B cell (primary cell): ENCODE data around the gene IL1RAPL1. TPM values are rescaled to one million over a fixed set of nuclear protein-coding genes. Genes with fewer than 3 reads are reported as not detected.

ENCODE experiments used
- ATAC-seq: fragments of 200-7000 bp; cut with Tn5 transposase; one replicate; pipeline ENCODE4 v1.10.0; 2021; ENCODE audit warnings: low read depth, mild to moderate bottlenecking, moderate number of reproducible peaks, moderate library complexity
- CTCF ChIA-PET: fragments of 350-600 bp; sonication (Branson Sonifier 250); formaldehyde crosslinking; loops from one replicate; lab custom pipeline; 2021; ENCODE audit warnings: antibody characterized with exemption, inconsistent platforms; lab: Charles Lee
- POLR2A ChIA-PET: fragments of 350-600 bp; sonication (Branson Sonifier 250); formaldehyde crosslinking; loops from one replicate; lab custom pipeline; 2021; ENCODE audit warnings: antibody characterized with exemption; lab: Charles Lee
- DNase-seq: peaks from one replicate; pipeline ENCODE4 v3.0.0; 2013
- H2AFZ ChIP-seq: 2 replicates; pipeline ENCODE4 v1.6.1; 2012; ENCODE audit warnings: mild to moderate bottlenecking, low read depth, low read length; ENCODE audit not compliant: insufficient read depth, poor library complexity, severe bottlenecking
- H3K27ac ChIP-seq, 2 donors: 1 replicate in 1 of 2; 2 replicates in 1 of 2; pipeline ENCODE4 v1.5.1; 2012 to 2013; ENCODE audit warnings: low read length in 2 of 2, mild to moderate bottlenecking in 2 of 2, moderate library complexity in 1 of 2
- H3K27me3 ChIP-seq, 4 experiments: fragments of 200-600 bp in 1 of 4; sonication (generic) in 1 of 4; replicated peaks in 1 of 4; 1 replicate in 2 of 4; 2 replicates in 2 of 4; pipeline versions ENCODE4 v1.6.1 to v1.7.0; 2013 to 2016; ENCODE audit warnings: low read length in 3 of 4, mild to moderate bottlenecking in 2 of 4, mixed read lengths in 1 of 4, moderate library complexity in 1 of 4; ENCODE audit not compliant: insufficient read depth in 4 of 4, control insufficient read depth in 3 of 4; ENCODE audit errors: control extremely low read depth in 1 of 4
- H3K36me3 ChIP-seq, 2 experiments: replicated peaks in 1 of 2; 1 replicate in 1 of 2; 2 replicates in 1 of 2; pipeline versions ENCODE4 v1.6.1 to v1.7.1; 2013; ENCODE audit warnings: low read length in 1 of 2; ENCODE audit not compliant: insufficient read depth in 2 of 2, control insufficient read depth in 1 of 2; ENCODE audit errors: control extremely low read depth in 1 of 2, extremely low read depth in 1 of 2
- H3K4me1 ChIP-seq, 2 donors: fragments of 200-600 bp in 1 of 2; sonication (generic) in 1 of 2; 1 replicate in 1 of 2; 2 replicates in 1 of 2; pipeline versions ENCODE4 v1.5.1 to v1.6.1; 2013 to 2017; ENCODE audit warnings: low read length in 2 of 2; ENCODE audit not compliant: control insufficient read depth in 2 of 2, insufficient read depth in 2 of 2
- H3K4me2 ChIP-seq: replicated peaks from 2 replicates; pipeline ENCODE3; 2012; ENCODE audit warnings: mild to moderate bottlenecking, low read depth, low read length; ENCODE audit not compliant: poor library complexity, severe bottlenecking
- H3K4me3 ChIP-seq, 5 experiments: fragments of 200-600 bp in 1 of 5; sonication (generic) in 1 of 5; 1 replicate in 3 of 5; 2 replicates in 2 of 5; pipeline versions ENCODE4 v1.5.1 to v1.7.0; 2011 to 2016; ENCODE audit warnings: low read length in 4 of 5, mild to moderate bottlenecking in 4 of 5, low read depth in 2 of 5, control low read depth in 1 of 5, moderate library complexity in 1 of 5; ENCODE audit not compliant: insufficient read depth in 1 of 5; ENCODE audit errors: control extremely low read depth in 1 of 5, extremely low read depth in 1 of 5
- H3K79me2 ChIP-seq: fragments of 200-600 bp; sonication (generic); one replicate; pipeline ENCODE4 v1.6.0; 2016; ENCODE audit warnings: low read length; ENCODE audit not compliant: control insufficient read depth, insufficient read depth
- H3K9ac ChIP-seq: fragments of 200-600 bp; sonication (generic); 2 replicates; pipeline ENCODE4 v1.6.1; 2017; ENCODE audit warnings: mild to moderate bottlenecking, low read length, moderate library complexity
- H3K9me3 ChIP-seq, 3 donors: one replicate each; pipeline versions ENCODE4 v1.6.1 to v1.7.1; 2013; ENCODE audit warnings: low read length in 2 of 3; ENCODE audit not compliant: control insufficient read depth in 2 of 3, insufficient read depth in 1 of 3; ENCODE audit errors: control extremely low read depth in 1 of 3
- H4K20me1 ChIP-seq: 2 replicates; pipeline ENCODE4 v1.6.0; 2012; ENCODE audit warnings: mild to moderate bottlenecking, low read length; ENCODE audit not compliant: insufficient read depth, control insufficient read depth, poor library complexity, severe bottlenecking
- H3K27ac Mint-ChIP-seq: one replicate; pipeline ENCODE4 v1.8.0; 2021; ENCODE audit warnings: mixed read lengths
- H3K27me3 Mint-ChIP-seq: one replicate; pipeline ENCODE4 v1.8.0; 2021; ENCODE audit warnings: mixed read lengths
- H3K4me1 Mint-ChIP-seq: one replicate; pipeline ENCODE4 v1.8.0; 2021; ENCODE audit warnings: mixed read lengths
- H3K4me3 Mint-ChIP-seq: one replicate; pipeline ENCODE4 v1.8.0; 2021; ENCODE audit warnings: mixed read lengths
- H3K9me3 Mint-ChIP-seq: one replicate; pipeline ENCODE4 v1.8.0; 2022; ENCODE audit warnings: mixed read lengths; ENCODE audit not compliant: insufficient read depth
- CTCF ChIP-seq: fragments of 200-600 bp; IDR thresholded peaks from one replicate; pipeline ENCODE4 v1.8.0; 2022; ENCODE audit warnings: antibody characterized with exemption, mild to moderate bottlenecking
- EZH2 ChIP-seq: IDR thresholded peaks from 2 replicates; pipeline ENCODE4 v1.6.1; 2012; ENCODE audit warnings: borderline replicate concordance, low read depth, mild to moderate bottlenecking, moderate library complexity, low read length; ENCODE audit not compliant: insufficient read depth, poor library complexity, severe bottlenecking
- WGBS: methylation state at CpG from one replicate; pipeline ENCODE4 v1.1.5; 2013; ENCODE audit warnings: missing lambda C conversion rate; ENCODE audit not compliant: insufficient coverage; 5-methylcytosine and 5-hydroxymethylcytosine counted together
- intact Hi-C: fragments of 100-400 bp; cut with micrococcal nuclease; formaldehyde crosslinking; loops from one replicate; pipeline ENCODE4 v1.10.0; 2022
- polyA plus RNA-seq: library from polyadenylated mRNA; depleted of rRNA; stranded (reverse); fragments of >200 nt; gene quantifications from 2 replicates; pipeline ENCODE4 v1.2.3, GENCODE V29; 2012
- total RNA-seq, 2 donors: library from RNA; stranded (reverse); fragments of 120-200 nt in 1 of 2; gene quantifications; 1 replicate in 1 of 2; 2 replicates in 1 of 2; pipeline versions ENCODE4 v1.2.3 to v1.2.4, GENCODE V29; 2013 to 2022

Gene IL1RAPL1
- total and polyA plus RNA-seq, 2 donors (not counting 1 experiment from before 2014, with no cell fraction given) = not detected

DNA sequence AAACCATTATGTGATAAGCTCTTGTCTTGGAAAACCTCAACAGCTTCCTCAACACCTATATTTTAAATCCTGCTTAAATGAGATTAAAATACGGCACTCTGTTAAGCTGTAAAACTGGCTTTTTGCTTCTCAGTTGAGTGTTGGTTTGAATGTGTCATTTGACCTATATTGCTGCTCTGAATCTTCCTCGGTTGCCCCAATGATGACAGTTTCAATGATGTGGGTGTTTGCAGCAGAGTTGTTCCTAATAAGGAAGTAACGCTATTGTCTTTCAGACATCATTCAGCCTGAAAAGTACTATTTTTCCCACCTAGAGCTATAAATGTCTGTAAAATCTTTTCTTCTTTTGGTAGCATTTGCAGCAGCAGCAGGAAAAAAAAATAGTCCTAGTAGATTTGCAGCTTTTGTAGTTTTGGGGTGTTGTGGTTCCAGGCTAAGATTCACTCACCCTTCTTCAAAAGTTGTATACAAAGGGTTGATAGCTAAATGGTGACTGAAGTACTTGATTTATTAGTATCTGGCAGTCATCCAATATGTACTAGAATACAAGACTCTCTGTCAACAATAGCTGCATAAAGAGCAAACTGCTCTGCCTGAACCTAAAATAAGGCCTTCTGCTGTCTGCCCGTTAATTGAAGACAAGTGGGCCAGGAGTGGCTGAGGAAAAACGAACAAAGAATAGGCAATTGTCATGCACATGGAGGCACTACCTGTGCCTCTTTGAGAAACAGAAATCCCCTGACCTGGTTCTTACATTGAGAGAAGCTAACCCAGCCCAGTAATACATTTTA lies 333.1 kb downstream of the IL1RAPL1 start:
- 100% methylated on average over 1 of the region's 5 CpGs for WGBS
- POLR2A ChIA-PET = no interaction called here
- H3K27ac Mint-ChIP-seq = no peak overlapping the region
- no peaks in the 10 kb centered on the region for H3K4me1 ChIP-seq
- H3K9me3 ChIP-seq = no peaks in the 10 kb centered on the region
- no peak for DNase-seq
- no peaks in the 10 kb centered on the region for H3K9me3 Mint-ChIP-seq
- TF ChIP-seq EZH2 = no peak
- no peak for TF ChIP-seq CTCF
- no peak overlapping the region for H2AFZ ChIP-seq
- no peaks in the 10 kb centered on the region for H3K79me2 ChIP-seq
- no peak overlapping the region for H3K9ac ChIP-seq
- no peak overlapping the region for H3K4me3 Mint-ChIP-seq
- no peaks in the 10 kb centered on the region for H3K27me3 Mint-ChIP-seq
- H3K27ac ChIP-seq = no peak overlapping the region
- intact Hi-C loops = no loop called here
- no peaks in the 10 kb centered on the region for H3K27me3 ChIP-seq
- no peaks in the 10 kb centered on the region for H3K36me3 ChIP-seq
- H3K4me2 ChIP-seq = no peak overlapping the region
- no peaks in the 10 kb centered on the region for H4K20me1 ChIP-seq
- ATAC-seq = no peak
- no peak overlapping the region for H3K4me3 ChIP-seq
- CTCF ChIA-PET = no interaction called here
- H3K4me1 Mint-ChIP-seq = no peaks in the 10 kb centered on the region

DNA sequence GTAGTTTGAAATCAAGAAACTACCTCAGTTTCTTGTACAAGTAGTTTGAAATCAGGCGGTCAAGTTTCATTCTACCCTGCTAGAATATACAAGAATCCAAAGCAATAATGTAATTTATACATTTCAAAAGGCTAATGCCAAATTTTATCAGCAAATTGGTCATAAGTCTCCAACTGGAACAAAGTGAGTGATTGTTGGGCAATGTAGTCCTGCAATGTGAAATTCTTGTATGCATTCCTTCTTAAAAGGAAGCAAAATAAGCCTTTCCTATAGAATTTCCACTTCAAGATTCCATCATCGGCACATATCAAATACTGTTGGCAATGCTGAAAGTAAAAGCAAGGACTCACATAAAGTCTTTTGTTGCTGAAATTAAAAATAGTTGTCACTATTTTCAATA lies 334.9 kb downstream of the IL1RAPL1 start:
- H3K9ac ChIP-seq = no peak overlapping the region
- no peak overlapping the region for H3K4me3 ChIP-seq
- H3K27ac ChIP-seq = no peak overlapping the region
- no peak overlapping the region for H2AFZ ChIP-seq
- intact Hi-C loops = no loop called here
- Mint-ChIP-seq H3K4me3 (no peak overlapping the region), H3K4me1 (no peaks in the 10 kb centered on the region), H3K27me3 (no peaks in the 10 kb centered on the region), H3K27ac (no peak overlapping the region), H3K9me3 (no peaks in the 10 kb centered on the region)
- no peak overlapping the region for H3K4me2 ChIP-seq
- no peaks in the 10 kb centered on the region for H3K27me3 ChIP-seq
- no peaks in the 10 kb centered on the region for H3K79me2 ChIP-seq
- H3K36me3 ChIP-seq = no peaks in the 10 kb centered on the region
- peaks cover 0 to 3% (median 0%) of the 10 kb centered on the region in 3 donors for H3K9me3 ChIP-seq
- WGBS = no CpG with 5 or more reads among the region's 2 CpGs
- no peak for TF ChIP-seq EZH2
- no peaks in the 10 kb centered on the region for H3K4me1 ChIP-seq
- DNase-seq (no peak), ATAC-seq (no peak)
- POLR2A ChIA-PET = no interaction called here
- no peaks in the 10 kb centered on the region for H4K20me1 ChIP-seq
- CTCF ChIA-PET = no interaction called here
